HepG2 (cell line): Measurements from ENCODE around the gene CDC42EP4. TPM values are rescaled to one million over a fixed set of nuclear protein-coding genes. Genes with fewer than 3 reads are reported as not detected.

Experiments
- CBX2 ChIP-seq, 2 experiments: fragments of 200-600 bp in 1 of 2; sonication (generic); formaldehyde crosslinking in 1 of 2; IDR thresholded peaks; 2 replicates each; pipeline versions ENCODE4 v1.7.0 to v1.8.1; 2018 to 2022; ENCODE audit warnings: low read depth in 2 of 2, low read length in 1 of 2, mild to moderate bottlenecking in 1 of 2, missing genetic modification reagents in 1 of 2
- DRAP1 ChIP-seq: IDR thresholded peaks from 2 replicates; pipeline ENCODE4 v1.6.1; 2016; ENCODE audit warnings: missing genetic modification reagents, missing compliant biosample characterization
- EHMT2 ChIP-seq: fragments of 200-600 bp; sonication (generic); IDR thresholded peaks from 2 replicates; pipeline ENCODE4 v1.7.0; 2017; ENCODE audit warnings: antibody characterized with exemption, low read depth, low read length, borderline replicate concordance
- ELK4 ChIP-seq: sonication (generic); formaldehyde crosslinking; IDR thresholded peaks from 2 replicates; pipeline ENCODE4 v1.9.0; 2021; ENCODE audit warnings: missing genetic modification reagents, borderline replicate concordance
- HOXA7 ChIP-seq: sonication (generic); formaldehyde crosslinking; IDR thresholded peaks from 2 replicates; pipeline ENCODE4 v1.8.1; 2022; ENCODE audit warnings: mild to moderate bottlenecking, missing genetic modification reagents, moderate library complexity
- MLXIP ChIP-seq: sonication (generic); formaldehyde crosslinking; IDR thresholded peaks from 2 replicates; pipeline ENCODE4 v1.9.0; 2021; ENCODE audit warnings: missing genetic modification reagents, borderline replicate concordance
- MXI1 ChIP-seq: IDR thresholded peaks from 3 replicates; pipeline ENCODE4 v1.6.1; 2012; ENCODE audit warnings: low read depth, low read length, inconsistent platforms, borderline replicate concordance
- SNAI1 ChIP-seq: sonication (generic); formaldehyde crosslinking; IDR thresholded peaks from 2 replicates; pipeline ENCODE4 v1.5.0; 2020; ENCODE audit warnings: mild to moderate bottlenecking, missing genetic modification reagents, borderline replicate concordance
- TFDP1 ChIP-seq: IDR thresholded peaks from 2 replicates; pipeline ENCODE4 v1.6.1; 2016; ENCODE audit warnings: missing compliant biosample characterization, missing genetic modification reagents, borderline replicate concordance
- THAP11 ChIP-seq: IDR thresholded peaks from 2 replicates; pipeline ENCODE4 v1.6.1; 2016; ENCODE audit warnings: missing biosample characterization, missing genetic modification reagents
- ZBTB7A ChIP-seq: sonication (generic); formaldehyde crosslinking; IDR thresholded peaks from 2 replicates; pipeline ENCODE4 v1.8.0; 2022; ENCODE audit warnings: mild to moderate bottlenecking, missing genetic modification reagents
- ZNF24 ChIP-seq: fragments of 450-650 bp; IDR thresholded peaks from 2 replicates; pipeline ENCODE4 v1.6.1; 2017; ENCODE audit warnings: antibody characterized with exemption, mild to moderate bottlenecking
- ZNF280D ChIP-seq: sonication (generic); formaldehyde crosslinking; IDR thresholded peaks from 2 replicates; pipeline ENCODE4 v1.5.1; 2020; ENCODE audit warnings: mild to moderate bottlenecking, missing genetic modification reagents
- ZNF333 ChIP-seq: sonication (generic); formaldehyde crosslinking; IDR thresholded peaks from 2 replicates; pipeline ENCODE4 v1.4.0; 2020; ENCODE audit warnings: mild to moderate bottlenecking, missing genetic modification reagents, borderline replicate concordance
- ZNF629 ChIP-seq: sonication (generic); formaldehyde crosslinking; conservative IDR thresholded peaks from 2 replicates; pipeline ENCODE4 v1.5.0; 2020; ENCODE audit warnings: missing genetic modification reagents
- ZNF670 ChIP-seq: sonication (generic); formaldehyde crosslinking; IDR thresholded peaks from 2 replicates; pipeline ENCODE4 v1.8.0; 2022; ENCODE audit warnings: mild to moderate bottlenecking, missing genetic modification reagents, borderline replicate concordance
- ZNF7 ChIP-seq: IDR thresholded peaks from 2 replicates; pipeline ENCODE4 v1.6.1; 2016; ENCODE audit warnings: missing biosample characterization, missing genetic modification reagents
- ZNF878 ChIP-seq: sonication (generic); formaldehyde crosslinking; IDR thresholded peaks from 2 replicates; pipeline ENCODE4 v1.8.1; 2023; ENCODE audit warnings: mild to moderate bottlenecking, missing genetic modification reagents, moderate library complexity
- polyA plus RNA-seq, 8 experiments: library from polyadenylated mRNA; depleted of rRNA in 3 of 8; stranded (reverse) in 7 of 8; unstranded in 1 of 8; fragments of >200 nt; fragmentation: Illumina TruSeq in 4 of 8; extraction: Trizol in 4 of 8; gene quantifications; 2 replicates each; pipeline versions ENCODE4 v1.2.1 to v1.2.3, GENCODE V29; 2011 to 2016; ENCODE audit warnings: low read depth in 4 of 8, missing spikeins in 1 of 8, mixed read lengths in 1 of 8; ENCODE audit not compliant: insufficient read depth in 1 of 8
- total RNA-seq, 5 experiments: library from RNA; depleted of rRNA; stranded (reverse); fragments of >200 nt; fragmentation: Illumina TruSeq; extraction: Trizol; gene quantifications; 2 replicates each; pipeline ENCODE4 v1.2.3, GENCODE V29; 2016; ENCODE audit warnings: low read depth in 1 of 5
- TF ChIP-seq, protein P1 (sequence below): IDR thresholded peaks from 2 replicates; pipeline ENCODE4 v1.6.1; 2012; ENCODE audit warnings: inconsistent platforms
- TF ChIP-seq, protein P2 (sequence below): sonication (generic); formaldehyde crosslinking; IDR thresholded peaks from 2 replicates; pipeline ENCODE4 v1.5.0; 2020; ENCODE audit warnings: missing genetic modification reagents, mild to moderate bottlenecking, borderline replicate concordance

Gene CDC42EP4
- total and polyA plus RNA-seq, 2 of the 13 experiments (the other 11 are each of a cell fraction or from before 2014, with no cell fraction given): 19.0 to 54.0 TPM

GRCh38 chr17:73278049-73278464 lies 33.7 kb downstream of the CDC42EP4 start (continued):
- no peak for TF ChIP-seq HOXA7 (CRISPR knock-in tag)
- TF ChIP-seq ZNF7: no peak
- TF ChIP-seq EHMT2: peak; percentile 91; the same call in 1 of the 2 replicates
- TF ChIP-seq CBX2 (IDR thresholded peaks at IDR 0.05; ENCODE audit: low read depth, low read length): no peak
- TF ChIP-seq CBX2 (CRISPR knock-in tag; IDR thresholded peaks at IDR 0.05; ENCODE audit: low read depth): no peak
- TF ChIP-seq ZNF878 (CRISPR knock-in tag): no peak
- TF ChIP-seq ELK4 (CRISPR knock-in tag): no peak
- peak; percentile 70 for TF ChIP-seq ZNF629
- TF ChIP-seq ZNF670 (CRISPR knock-in tag): 0 out of 2 replicates have a peak, but pooled peaks have one; percentile 42
- no peak for TF ChIP-seq MXI1
- TF ChIP-seq ZBTB7A: no peak
- 0 out of 2 replicates have a peak, but pooled peaks have one; percentile 56 for TF ChIP-seq ZNF280D (CRISPR knock-in tag)
- peak; percentile 43; the same call in 1 of the 2 replicates for TF ChIP-seq ZNF24
- TF ChIP-seq MLXIP (CRISPR knock-in tag): no peak
- TF ChIP-seq DRAP1 (CRISPR knock-in tag): no peak
- peak; percentile 19; the same call in 1 of the 2 replicates for TF ChIP-seq TFDP1 (CRISPR knock-in tag)
- TF ChIP-seq, protein P1, sequence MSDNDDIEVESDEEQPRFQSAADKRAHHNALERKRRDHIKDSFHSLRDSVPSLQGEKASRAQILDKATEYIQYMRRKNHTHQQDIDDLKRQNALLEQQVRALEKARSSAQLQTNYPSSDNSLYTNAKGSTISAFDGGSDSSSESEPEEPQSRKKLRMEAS: peak; percentile 54
- TF ChIP-seq ZNF333 (CRISPR knock-in tag): peak; percentile 78; the same call in 1 of the 2 replicates
- TF ChIP-seq, protein P2, sequence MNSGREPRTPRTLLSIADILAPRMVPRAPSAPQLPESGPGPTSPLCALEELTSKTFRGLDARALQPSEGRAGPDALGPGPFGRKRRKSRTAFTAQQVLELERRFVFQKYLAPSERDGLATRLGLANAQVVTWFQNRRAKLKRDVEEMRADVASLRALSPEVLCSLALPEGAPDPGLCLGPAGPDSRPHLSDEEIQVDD: no peak
- TF ChIP-seq SNAI1 (CRISPR knock-in tag): no peak
- TF ChIP-seq THAP11 (CRISPR knock-in tag): no peak
